ENCODE data around the gene DPM2.

DPM2 gene

GRCh38 chr9:127895811-127896210 is 41.8 kb downstream of the DPM2 start:
- no peak for DNase-seq

- DNase-seq: no peak
These were observed 44.3 kb downstream of the DPM2 start for GRCh38 chr9:127893392-127893791.

DNA sequence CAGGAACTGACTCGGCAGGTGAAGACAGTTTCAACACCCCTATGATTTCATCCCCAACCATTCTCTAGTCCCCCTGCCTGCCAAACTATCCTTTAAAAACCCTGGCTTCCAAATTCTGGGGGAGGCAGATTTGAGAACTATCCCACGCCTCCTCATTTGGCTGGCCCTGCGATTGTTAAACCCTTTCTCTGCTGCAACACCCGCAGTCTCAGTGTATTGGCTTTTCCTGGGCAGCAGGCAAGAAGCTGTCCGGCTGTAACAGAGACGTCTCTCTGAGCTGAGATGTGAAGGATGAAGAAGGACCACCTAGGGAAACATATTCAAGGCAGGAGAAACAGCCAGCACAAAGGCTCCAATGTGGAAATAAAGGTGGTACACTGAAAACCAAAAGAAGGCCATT is 44.8 kb downstream of the DPM2 start:
- no peak for DNase-seq

DNA sequence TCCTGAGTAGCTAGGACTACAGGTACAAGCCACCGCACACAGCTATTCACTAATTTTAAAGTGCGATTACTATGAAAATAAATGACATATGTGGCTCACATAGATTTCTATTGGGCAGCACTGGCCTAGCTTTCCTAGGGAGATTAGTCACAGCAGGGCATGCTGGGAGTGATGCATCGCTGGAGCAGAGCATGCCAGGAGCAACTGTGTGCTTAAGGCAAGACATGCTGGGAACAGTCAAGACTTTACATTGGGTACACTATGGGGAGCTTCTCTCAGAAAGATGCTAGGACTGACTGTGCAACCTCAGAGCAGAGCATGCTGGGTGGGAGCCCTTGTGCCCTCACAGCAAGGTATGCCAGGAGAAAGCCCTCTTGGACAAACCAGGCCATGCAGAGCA is 47.6 kb downstream of the DPM2 start:
- DNase-seq: no peak

DNA sequence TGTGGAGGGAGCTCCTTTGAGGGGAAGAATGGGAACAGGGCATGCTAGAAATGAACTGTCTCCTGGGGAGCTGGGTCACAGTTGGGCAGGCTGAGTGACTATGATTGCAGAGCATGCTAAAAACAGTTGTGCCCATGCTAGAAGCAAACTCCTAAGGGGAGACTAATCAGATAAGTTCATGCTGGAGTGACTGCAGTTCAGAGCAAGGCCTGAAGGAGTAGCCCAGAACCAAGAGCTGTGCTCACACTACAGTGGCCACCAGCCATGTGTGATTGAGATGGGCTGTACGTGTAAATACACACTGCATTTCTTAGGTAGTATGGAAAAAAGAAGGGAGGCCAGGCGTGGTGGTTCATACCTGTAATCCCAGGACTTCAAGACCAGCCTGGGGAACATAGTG is 49.9 kb downstream of the DPM2 start:
- no peak for DNase-seq

GRCh38 chr9:127886401-127886972 is 51.2 kb downstream of the DPM2 start:
- no peak for DNase-seq

- DNase-seq: no peak
These were observed 52.0 kb downstream of the DPM2 start for GRCh38 chr9:127885508-127886281.
